22Rv1 (cell line): ENCODE data around the gene TNIP1.

ENCODE experiments used
- H3K27ac ChIP-seq: fragments of 450-650 bp; 2 replicates; pipeline ENCODE4 v1.5.1; 2017
- CTCF ChIP-seq: fragments of 450-650 bp; IDR thresholded peaks from 2 replicates; pipeline ENCODE4 v1.5.1; 2017; ENCODE audit warnings: mild to moderate bottlenecking
- ZFX ChIP-seq: fragments of 450-650 bp; IDR thresholded peaks from 2 replicates; pipeline ENCODE4 v1.6.1; 2017; ENCODE audit warnings: antibody characterized with exemption, borderline replicate concordance

The TNIP1 gene

GRCh38 chr5:151042453-151043093 lies 38.3 kb downstream of the TNIP1 start:
- no peak overlapping the region for H3K27ac ChIP-seq
- TF ChIP-seq CTCF = no peak
- TF ChIP-seq ZFX = no peak

GRCh38 chr5:151041577-151042268 lies 39.1 kb downstream of the TNIP1 start:
- no peak for TF ChIP-seq ZFX
- no peak for TF ChIP-seq CTCF
- H3K27ac ChIP-seq = no peak overlapping the region

- TF ChIP-seq CTCF (no peak), ZFX (no peak)
- no peak overlapping the region for H3K27ac ChIP-seq
Observed at GRCh38 chr5:151040211-151040747, 40.6 kb downstream of the TNIP1 start.

GRCh38 chr5:151039665-151040064 lies 41.2 kb downstream of the TNIP1 start:
- no peak overlapping the region for H3K27ac ChIP-seq
- TF ChIP-seq ZFX = no peak
- TF ChIP-seq CTCF = no peak

GRCh38 chr5:151038801-151039238 lies 42.0 kb downstream of the TNIP1 start:
- TF ChIP-seq CTCF (no peak), ZFX (no peak)
- H3K27ac ChIP-seq = no peak overlapping the region

- TF ChIP-seq CTCF = no peak
- H3K27ac ChIP-seq = no peak overlapping the region
Observed at GRCh38 chr5:151038412-151038745, 42.5 kb downstream of the TNIP1 start.

- no peak overlapping the region for H3K27ac ChIP-seq
- TF ChIP-seq ZFX (no peak), CTCF (no peak)
Observed at GRCh38 chr5:151037561-151038411, 43.0 kb downstream of the TNIP1 start.
